HEK293 (cell line): ENCODE data around the gene APOL1.

Experiments used
- ZNF274 ChIP-seq, 2 experiments: fragments of 200-500 bp in 1 of 2; fragments of 450-650 bp in 1 of 2; sonication (Bioruptor generic) in 1 of 2; formaldehyde crosslinking in 1 of 2; IDR thresholded peaks; 2 replicates each; pipeline versions ENCODE4 v1.5.1 to v1.6.1; 2014 to 2016; ENCODE audit warnings: borderline replicate concordance in 1 of 2, inconsistent platforms in 1 of 2, low read length in 1 of 2, missing biosample characterization in 1 of 2, missing genetic modification characterization in 1 of 2
- ZNF354C ChIP-seq: fragments of 450-650 bp; formaldehyde crosslinking; IDR thresholded peaks from 2 replicates; pipeline ENCODE4 v1.5.1; 2016; ENCODE audit warnings: missing biosample characterization, missing genetic modification characterization, low read depth, borderline replicate concordance
- ZNF76 ChIP-seq: fragments of 450-650 bp; formaldehyde crosslinking; IDR thresholded peaks from 2 replicates; pipeline ENCODE4; 2016; ENCODE audit warnings: low read depth, missing biosample characterization, missing genetic modification characterization, borderline replicate concordance
- TF ChIP-seq, protein P1 (sequence below): fragments of 450-650 bp; formaldehyde crosslinking; IDR thresholded peaks from 2 replicates; pipeline ENCODE4 v1.5.1; 2016; ENCODE audit warnings: missing biosample characterization, missing genetic modification characterization
- TF ChIP-seq, protein P2 (sequence below): fragments of 450-650 bp; formaldehyde crosslinking; IDR thresholded peaks from 2 replicates; pipeline ENCODE4 v1.5.1; 2016; ENCODE audit warnings: missing biosample characterization, missing genetic modification characterization

DNA sequence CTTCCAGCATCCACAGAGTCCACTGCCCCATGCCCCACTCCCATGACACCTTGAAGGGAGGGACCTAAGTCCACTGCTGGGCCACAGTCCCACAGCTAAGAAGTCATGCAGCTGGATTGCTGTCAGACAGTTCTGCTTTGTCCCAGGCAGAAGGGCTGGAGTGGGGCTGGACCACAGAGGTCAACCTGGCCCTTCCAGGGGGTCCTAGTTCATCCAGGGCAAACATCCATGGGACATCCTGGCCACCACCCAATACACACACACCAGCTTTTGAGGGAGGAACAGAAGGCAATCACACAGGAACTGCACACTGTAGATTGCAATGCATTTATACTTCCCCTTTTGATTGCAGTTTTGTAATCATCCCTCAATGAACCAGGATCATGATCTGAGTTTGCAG, 40.0 kb upstream of the APOL1 start:
- TF ChIP-seq, protein P1, sequence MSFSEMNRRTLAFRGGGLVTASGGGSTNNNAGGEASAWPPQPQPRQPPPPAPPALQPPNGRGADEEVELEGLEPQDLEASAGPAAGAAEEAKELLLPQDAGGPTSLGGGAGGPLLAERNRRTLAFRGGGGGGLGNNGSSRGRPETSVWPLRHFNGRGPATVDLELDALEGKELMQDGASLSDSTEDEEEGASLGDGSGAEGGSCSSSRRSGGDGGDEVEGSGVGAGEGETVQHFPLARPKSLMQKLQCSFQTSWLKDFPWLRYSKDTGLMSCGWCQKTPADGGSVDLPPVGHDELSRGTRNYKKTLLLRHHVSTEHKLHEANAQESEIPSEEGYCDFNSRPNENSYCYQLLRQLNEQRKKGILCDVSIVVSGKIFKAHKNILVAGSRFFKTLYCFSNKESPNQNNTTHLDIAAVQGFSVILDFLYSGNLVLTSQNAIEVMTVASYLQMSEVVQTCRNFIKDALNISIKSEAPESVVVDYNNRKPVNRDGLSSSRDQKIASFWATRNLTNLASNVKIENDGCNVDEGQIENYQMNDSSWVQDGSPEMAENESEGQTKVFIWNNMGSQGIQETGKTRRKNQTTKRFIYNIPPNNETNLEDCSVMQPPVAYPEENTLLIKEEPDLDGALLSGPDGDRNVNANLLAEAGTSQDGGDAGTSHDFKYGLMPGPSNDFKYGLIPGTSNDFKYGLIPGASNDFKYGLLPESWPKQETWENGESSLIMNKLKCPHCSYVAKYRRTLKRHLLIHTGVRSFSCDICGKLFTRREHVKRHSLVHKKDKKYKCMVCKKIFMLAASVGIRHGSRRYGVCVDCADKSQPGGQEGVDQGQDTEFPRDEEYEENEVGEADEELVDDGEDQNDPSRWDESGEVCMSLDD (tag by site-specific recombination), result no peak
- TF ChIP-seq ZNF274 (IDR thresholded peaks at IDR 0.05; ENCODE audit: low read length) (no peak), ZNF274 (tag by site-specific recombination; IDR thresholded peaks at IDR 0.05; ENCODE audit: borderline replicate concordance) (no peak), ZNF76 (tag by site-specific recombination) (no peak), ZNF354C (tag by site-specific recombination) (no peak)
- TF ChIP-seq, protein P2, sequence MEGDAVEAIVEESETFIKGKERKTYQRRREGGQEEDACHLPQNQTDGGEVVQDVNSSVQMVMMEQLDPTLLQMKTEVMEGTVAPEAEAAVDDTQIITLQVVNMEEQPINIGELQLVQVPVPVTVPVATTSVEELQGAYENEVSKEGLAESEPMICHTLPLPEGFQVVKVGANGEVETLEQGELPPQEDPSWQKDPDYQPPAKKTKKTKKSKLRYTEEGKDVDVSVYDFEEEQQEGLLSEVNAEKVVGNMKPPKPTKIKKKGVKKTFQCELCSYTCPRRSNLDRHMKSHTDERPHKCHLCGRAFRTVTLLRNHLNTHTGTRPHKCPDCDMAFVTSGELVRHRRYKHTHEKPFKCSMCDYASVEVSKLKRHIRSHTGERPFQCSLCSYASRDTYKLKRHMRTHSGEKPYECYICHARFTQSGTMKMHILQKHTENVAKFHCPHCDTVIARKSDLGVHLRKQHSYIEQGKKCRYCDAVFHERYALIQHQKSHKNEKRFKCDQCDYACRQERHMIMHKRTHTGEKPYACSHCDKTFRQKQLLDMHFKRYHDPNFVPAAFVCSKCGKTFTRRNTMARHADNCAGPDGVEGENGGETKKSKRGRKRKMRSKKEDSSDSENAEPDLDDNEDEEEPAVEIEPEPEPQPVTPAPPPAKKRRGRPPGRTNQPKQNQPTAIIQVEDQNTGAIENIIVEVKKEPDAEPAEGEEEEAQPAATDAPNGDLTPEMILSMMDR (tag by site-specific recombination), result no peak
